K562 treated with DMSO at 1 percent for 4 hours (cell line): ENCODE data around the gene CHST1. TPM values are rescaled to one million over a fixed set of nuclear protein-coding genes. Genes with fewer than 3 reads are reported as not detected.

Source experiments
- total RNA-seq: library from RNA; unstranded; fragments of 300-600 nt; gene quantifications from 2 replicates; pipeline ENCODE4 v1.2.3, GENCODE V29; 2022; ENCODE audit not compliant: insufficient read depth

Gene CHST1, protein sequence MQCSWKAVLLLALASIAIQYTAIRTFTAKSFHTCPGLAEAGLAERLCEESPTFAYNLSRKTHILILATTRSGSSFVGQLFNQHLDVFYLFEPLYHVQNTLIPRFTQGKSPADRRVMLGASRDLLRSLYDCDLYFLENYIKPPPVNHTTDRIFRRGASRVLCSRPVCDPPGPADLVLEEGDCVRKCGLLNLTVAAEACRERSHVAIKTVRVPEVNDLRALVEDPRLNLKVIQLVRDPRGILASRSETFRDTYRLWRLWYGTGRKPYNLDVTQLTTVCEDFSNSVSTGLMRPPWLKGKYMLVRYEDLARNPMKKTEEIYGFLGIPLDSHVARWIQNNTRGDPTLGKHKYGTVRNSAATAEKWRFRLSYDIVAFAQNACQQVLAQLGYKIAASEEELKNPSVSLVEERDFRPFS
- total RNA-seq: not detected in 2 replicates

DNA sequence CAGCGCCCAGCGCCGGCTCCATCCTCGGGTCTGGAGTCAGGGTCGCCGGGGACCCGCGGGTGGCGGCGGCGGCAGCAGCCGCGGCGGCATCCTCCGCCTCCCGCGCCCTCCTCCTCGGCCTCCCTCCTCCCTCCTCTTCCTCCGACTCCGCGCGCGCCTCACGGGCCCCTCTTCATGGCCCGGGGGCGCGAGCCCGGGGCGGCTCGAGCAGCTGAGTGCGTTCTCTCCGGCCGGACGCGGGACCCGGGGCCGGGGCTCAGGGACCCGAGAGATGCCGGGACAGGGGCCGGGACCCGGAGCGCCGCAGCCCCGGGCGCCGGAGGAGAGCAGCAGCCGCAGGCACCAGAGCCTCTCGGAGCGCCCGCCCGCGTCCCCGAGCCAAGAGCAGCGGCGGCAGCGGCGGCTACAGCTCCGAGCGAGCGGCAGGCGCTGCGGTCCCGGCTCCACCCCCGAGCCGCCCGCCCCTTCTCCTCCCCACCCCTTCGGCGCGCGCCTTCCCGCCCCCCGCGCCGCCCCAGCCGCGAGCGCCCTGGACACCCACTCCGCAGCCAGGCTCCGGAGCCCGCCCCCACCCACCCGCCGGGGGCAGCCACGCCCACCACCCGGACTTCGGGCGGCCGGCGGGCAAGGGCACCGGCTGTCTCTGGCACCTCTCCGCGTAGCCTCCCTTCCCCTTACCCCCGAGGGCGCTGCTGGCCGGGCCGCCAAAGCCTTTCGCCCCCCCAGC is at the start of gene CHST1:
Gene CHST1, minus strand, starts transcription at position 417 of the 727 bp plus-strand sequence. CDS start 14,699 bp downstream, outside the sequence.

Other genes with a start within 250 kb of the CHST1 start
- 4.3 and 8.2 TPM in 2 replicates for gene SLC35C1, start 139.5 kb upstream of the CHST1 start, total RNA-seq
- gene CRY2, start 181.9 kb upstream of the CHST1 start, total RNA-seq: 14.2 and 17.6 TPM in 2 replicates
- gene MAPK8IP1, start 220.0 kb upstream of the CHST1 start, total RNA-seq: 2.7 and 4.4 TPM in 2 replicates
- gene FREY1, start 241.6 kb upstream of the CHST1 start, total RNA-seq: 2.8 TPM in 1 of 2 replicates, not detected in the other